PC-3 (cell line): ENCODE measurements around the gene DGKB. TPM values are rescaled to one million over a fixed set of nuclear protein-coding genes. Genes with fewer than 3 reads are reported as not detected.

Source experiments
- ATAC-seq: fragments of 200-7000 bp; cut with Tn5 transposase; 2 replicates; pipeline ENCODE4 v1.9.1; 2020; ENCODE audit warnings: mild to moderate bottlenecking, moderate library complexity
- BruUV-seq: library from RNA; stranded (reverse); fragments of 400-500 nt; replicated peaks from 2 replicates; lab custom pipeline; 2021; lab: Mats Ljungman, UMichigan
- CTCF ChIA-PET: fragments of 300-600 bp; sonication (Branson Sonifier 250); formaldehyde crosslinking; loops from one replicate; lab custom pipeline; 2022; ENCODE audit warnings: antibody characterized with exemption; lab: Charles Lee
- POLR2A ChIA-PET: fragments of 300-600 bp; sonication (Branson Sonifier 250); formaldehyde crosslinking; loops from one replicate; lab custom pipeline; 2022; ENCODE audit warnings: antibody characterized with exemption; ENCODE audit not compliant: unreplicated experiment; lab: Charles Lee
- DNase-seq: peaks from one replicate; pipeline ENCODE4 v3.0.0-alpha.2; 2015
- H2AFZ ChIP-seq: fragments of 300-600 bp; sonication (generic); 2 replicates; pipeline ENCODE4 v1.6.0; 2016; ENCODE audit warnings: antibody characterized with exemption, low read length
- H3F3A ChIP-seq: fragments of 300-600 bp; sonication (generic); one replicate; pipeline ENCODE4 v1.6.0; 2017; ENCODE audit warnings: antibody characterized with exemption, low read length, control low read depth, mild to moderate bottlenecking; ENCODE audit not compliant: unreplicated experiment
- H3K27ac ChIP-seq: fragments of 300-600 bp; sonication (generic); 2 replicates; pipeline ENCODE4 v1.5.1; 2016; ENCODE audit warnings: mild to moderate bottlenecking, low read length
- H3K27me3 ChIP-seq: fragments of 300-600 bp; sonication (generic); 2 replicates; pipeline ENCODE4 v1.6.1; 2016; ENCODE audit warnings: low read length, mixed read lengths
- H3K36me3 ChIP-seq: fragments of 300-600 bp; sonication (generic); 2 replicates; pipeline ENCODE4 v1.6.1; 2016; ENCODE audit warnings: low read depth, mixed run types, low read length, mixed read lengths
- H3K4me1 ChIP-seq: fragments of 300-600 bp; sonication (generic); 2 replicates; pipeline ENCODE4 v1.5.1; 2016; ENCODE audit warnings: low read length; ENCODE audit not compliant: insufficient read depth
- H3K4me2 ChIP-seq: fragments of 300-600 bp; sonication (generic); 2 replicates; pipeline ENCODE4 v1.6.0; 2016; ENCODE audit warnings: low read length
- H3K4me3 ChIP-seq: fragments of 300-600 bp; sonication (generic); 2 replicates; pipeline ENCODE4 v1.5.1; 2016; ENCODE audit warnings: mild to moderate bottlenecking, low read length, mixed read lengths
- H3K79me2 ChIP-seq: fragments of 300-600 bp; sonication (generic); 2 replicates; pipeline ENCODE4 v1.6.1; 2017; ENCODE audit warnings: low read length, mixed read lengths
- H3K9ac ChIP-seq: fragments of 300-600 bp; sonication (generic); 2 replicates; pipeline ENCODE4 v1.6.0; 2016; ENCODE audit warnings: mild to moderate bottlenecking, low read length
- H3K9me2 ChIP-seq: fragments of 300-600 bp; sonication (generic); replicated peaks from 2 replicates; pipeline ENCODE4 v1.6.1; 2016; ENCODE audit warnings: mixed run types, low read length, mixed read lengths
- H3K9me3 ChIP-seq: fragments of 300-600 bp; sonication (generic); 2 replicates; pipeline ENCODE4 v1.6.1; 2016; ENCODE audit warnings: low read length, mixed read lengths
- H4K20me1 ChIP-seq: fragments of 300-600 bp; sonication (generic); 2 replicates; pipeline ENCODE4 v1.6.1; 2016; ENCODE audit warnings: low read length, mixed read lengths
- CTCF ChIP-seq: fragments of 300-600 bp; sonication (generic); conservative IDR thresholded peaks from 2 replicates; pipeline ENCODE4 v1.5.1; 2017; ENCODE audit warnings: antibody characterized with exemption, low read depth, mild to moderate bottlenecking, low read length
- EZH2 ChIP-seq: fragments of 300-600 bp; sonication (generic); IDR thresholded peaks from one replicate; pipeline ENCODE4 v1.6.1; 2017; ENCODE audit warnings: antibody characterized with exemption, mild to moderate bottlenecking, low read length; ENCODE audit not compliant: unreplicated experiment
- EZH2phosphoT487 ChIP-seq: fragments of 300-600 bp; sonication (generic); IDR thresholded peaks from 2 replicates; pipeline ENCODE4 v1.6.1; 2018; ENCODE audit warnings: mild to moderate bottlenecking, antibody characterized with exemption, low read length, borderline replicate concordance
- intact Hi-C: fragments of 100-400 bp; cut with micrococcal nuclease; formaldehyde crosslinking; loops from 2 replicates; pipeline ENCODE4 v1.9.0; 2023
- total RNA-seq: library from RNA; depleted of rRNA; stranded (reverse); fragments of >200 nt; gene quantifications from 2 replicates; pipeline ENCODE4 v1.2.3, GENCODE V29; 2014

Gene DGKB
- total RNA-seq, 1 experiment from 2014 or later = 0.15 TPM

GRCh38 chr7:14095233-14095950 is 807.2 kb downstream of the DGKB start:
- H3K4me2 ChIP-seq = peak overlapping the region; percentile 70
- H3K9me2 ChIP-seq = no peaks in the 10 kb centered on the region
- ChIA-PET CTCF (interaction anchor here (0.6 to 0.7 kb wide), 2 partner anchors 104 to 813 kb away, joined by 4 read pairs; no protein-coding TSS in a partner anchor), POLR2A (interaction anchor here (0.5 to 1.1 kb wide), 2 partner anchors 77 to 104 kb away, joined by 3 to 6 read pairs; no protein-coding TSS in a partner anchor)
- BruUV-seq = no TSS peak
- peak overlapping the region; percentile 19; the same call in 1 of the 2 replicates for H3K9ac ChIP-seq
- no peaks in the 10 kb centered on the region for H3K9me3 ChIP-seq
- DNase-seq (peak; percentile 89), ATAC-seq (peak; percentile 100)
- H3K36me3 ChIP-seq = no peaks in the 10 kb centered on the region
- peak overlapping the region; percentile 81 for H3K27ac ChIP-seq
- intact Hi-C loops = loop anchor here (1.0 to 5.0 kb wide), 2 partner anchors 104 to 197 kb away; no protein-coding TSS in a partner anchor
- peak overlapping the region; percentile 45; the same call in 1 of the 2 replicates for H2AFZ ChIP-seq
- peaks cover 5% of the 10 kb centered on the region for H3F3A ChIP-seq
- no peaks in the 10 kb centered on the region for H3K79me2 ChIP-seq
- H3K27me3 ChIP-seq = no peaks in the 10 kb centered on the region
- H3K4me3 ChIP-seq = peak overlapping the region; percentile 35
- H4K20me1 ChIP-seq = no peaks in the 10 kb centered on the region
- H3K4me1 ChIP-seq = peaks cover 13% of the 10 kb centered on the region
- TF ChIP-seq CTCF (no peak), EZH2 (no peak), EZH2phosphoT487 (no peak)
